H1 (cell line): ENCODE data around the gene ZFP36L1. TPM values are rescaled to one million over a fixed set of nuclear protein-coding genes. Genes with fewer than 3 reads are reported as not detected.

Experiments
- ASH2L ChIP-seq: fragments of 200-600, 300-600 bp; sonication (generic); IDR thresholded peaks from one replicate; pipeline ENCODE4 v1.7.1; 2017; ENCODE audit warnings: low read length
- CEBPB ChIP-seq: IDR thresholded peaks from 2 replicates; pipeline ENCODE4 v1.6.1; 2012; ENCODE audit warnings: low read depth, low read length
- CHD7 ChIP-seq: fragments of 300-600 bp; sonication (generic); IDR thresholded peaks from 2 replicates; pipeline ENCODE4 v1.7.1; 2012; ENCODE audit warnings: low read length, moderate library complexity, mild to moderate bottlenecking, inconsistent platforms; ENCODE audit not compliant: insufficient replicate concordance
- KDM5A ChIP-seq: fragments of 200-600 bp; IDR thresholded peaks from 2 replicates; pipeline ENCODE4 v1.7.1; 2012; ENCODE audit warnings: mild to moderate bottlenecking, low read length, inconsistent platforms, mixed read lengths
- RNF2 ChIP-seq: fragments of 200-900, 300-1000 bp; sonication (generic); IDR thresholded peaks from 2 replicates; pipeline ENCODE4 v1.7.1; 2016; ENCODE audit warnings: borderline replicate concordance, low read depth, mild to moderate bottlenecking, antibody characterized with exemption, low read length; ENCODE audit not compliant: poor library complexity, severe bottlenecking; ENCODE audit errors: missing control alignments
- SP4 ChIP-seq: IDR thresholded peaks from 2 replicates; pipeline ENCODE4 v1.6.1; 2012; ENCODE audit warnings: low read length, inconsistent platforms
- TCF12 ChIP-seq: IDR thresholded peaks from 2 replicates; pipeline ENCODE4 v1.6.1; 2011; ENCODE audit warnings: low read depth, mild to moderate bottlenecking, low read length
- TEAD4 ChIP-seq: IDR thresholded peaks from 2 replicates; pipeline ENCODE4 v1.6.1; 2012; ENCODE audit warnings: low read depth, low read length, inconsistent platforms, mixed read lengths
- ZNF274 ChIP-seq: IDR thresholded peaks from 2 replicates; pipeline ENCODE4 v1.7.0; 2012; ENCODE audit warnings: low read length, borderline replicate concordance; ENCODE audit errors: extremely low read depth
- polyA plus RNA-seq, 7 experiments: library from polyadenylated mRNA; depleted of rRNA in 3 of 7; stranded (reverse) in 5 of 7; unstranded in 2 of 7; fragments of >200 nt in 5 of 7; fragments of 200-250 nt in 2 of 7; gene quantifications; 1 replicate in 5 of 7; 2 replicates in 1 of 7; 4 replicates in 1 of 7; pipeline versions ENCODE4 v1.2.1 to v1.2.3, GENCODE V29; 2011 to 2013; ENCODE audit warnings: missing spikeins in 2 of 7, mixed read lengths in 2 of 7
- total RNA-seq: library from RNA; stranded (reverse); fragmentation: NEBNext Ultra II Directional; extraction: Animal tissue kit (Norgen Biotek cat#: 25700); gene quantifications from 2 replicates; pipeline ENCODE4 v1.2.1, GENCODE V29; 2021

Gene ZFP36L1
- total and polyA plus RNA-seq, 2 of the 8 experiments (the other 6 are each of a cell fraction or from before 2014, with no cell fraction given): 80.4 to 132 TPM

DNA sequence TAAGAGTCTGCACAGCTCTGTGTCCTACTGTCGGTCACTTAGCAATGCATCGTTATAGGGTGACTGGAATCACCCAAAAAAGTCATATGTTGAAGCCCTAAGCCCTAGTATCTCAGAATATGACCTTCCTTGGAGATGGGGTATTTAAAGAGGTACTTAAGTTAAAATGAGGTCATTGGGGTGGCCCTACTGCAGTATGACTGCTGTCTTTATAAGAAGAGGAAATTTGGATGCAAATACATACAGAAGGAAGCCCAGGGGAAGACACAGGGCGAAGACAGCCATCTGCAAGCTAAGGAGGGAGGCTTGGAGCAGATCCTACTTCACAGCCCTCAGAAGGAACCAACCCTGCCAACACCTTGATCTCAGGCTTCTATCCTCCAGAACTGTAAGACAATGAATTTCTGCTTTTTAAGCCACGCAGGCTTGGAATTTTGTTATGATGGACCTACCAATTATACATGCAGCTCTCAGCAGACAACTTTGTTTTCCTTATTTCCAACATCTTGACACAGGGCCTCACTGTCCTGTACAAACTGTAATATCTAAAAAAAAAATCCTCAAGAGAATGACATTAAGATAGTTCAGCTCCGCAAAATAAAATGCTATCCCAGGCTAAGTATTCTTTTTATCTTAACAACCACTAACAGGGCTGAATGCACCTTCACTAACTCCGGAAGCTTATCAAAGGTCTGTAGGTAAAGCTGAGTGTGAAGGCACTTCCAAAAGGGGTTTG lies 40.4 kb downstream of the ZFP36L1 start (continued):
- TF ChIP-seq CHD7: no peak
- TF ChIP-seq SP4: no peak
- no peak for TF ChIP-seq CEBPB
- no peak for TF ChIP-seq ASH2L
- no peak for TF ChIP-seq RNF2
- no peak for TF ChIP-seq KDM5A
- TF ChIP-seq TCF12: no peak
- no peak for TF ChIP-seq TEAD4
- no peak for TF ChIP-seq ZNF274
